ENCODE measurements around the gene SHOC2. TPM values are rescaled to one million over a fixed set of nuclear protein-coding genes. Genes with fewer than 3 reads are reported as not detected.

The SHOC2 gene
- total and polyA plus RNA-seq, 2 of the 4 experiments (the other 2 are of a cell fraction) = 13.4 to 47.5 TPM

- no peak overlapping the region for H2AK5ac ChIP-seq (ENCODE audit: low read depth, low read length)
- peaks cover 5% of the 10 kb centered on the region; the same call in 1 of the 2 replicates for H4K20me1 ChIP-seq (ENCODE audit: insufficient read depth, low read length)
- POLR2A ChIA-PET (ENCODE audit: unreplicated experiment) = no interaction called here
- in situ Hi-C loops (cut with MboI; ENCODE audit: low sequenced_read_pairs) (no loop called here), intact Hi-C loops (cut with micrococcal nuclease) (loop anchor here (5.0 to 10.0 kb wide), 2 partner anchors 72 to 250 kb away; no protein-coding TSS in a partner anchor), dilution Hi-C loops (cut with HindIII; ENCODE audit: low sequenced_read_pairs, unreplicated experiment) (no loop called here)
- H3K4me1 ChIP-seq (ENCODE audit: control insufficient read depth, insufficient read depth, low read length) = peaks cover 1% of the 10 kb centered on the region; the same call in 1 of the 2 replicates
- ATAC-seq (ENCODE audit: low read depth) (no peak), DNase-seq (no peak)
- no peak overlapping the region for H4K91ac ChIP-seq (ENCODE audit: insufficient read depth, low read depth, low read length)
- H3K36me3 ChIP-seq (ENCODE audit: control insufficient read depth, insufficient read depth, low read length) = peaks cover 2% of the 10 kb centered on the region
- no peak overlapping the region for H2BK5ac ChIP-seq (ENCODE audit: low read depth, low read length, poor library complexity, severe bottlenecking)
- no peak overlapping the region for H2AFZ ChIP-seq (replicated peaks; ENCODE audit: low read length, poor library complexity)
- H3K18ac ChIP-seq (ENCODE audit: low read depth, low read length) = no peak overlapping the region
- peaks cover 11 to 26% of the 10 kb centered on the region in 2 experiments for H3K79me1 ChIP-seq (ENCODE audit: low read depth in 1 of 2, low read length in 2 of 2)
- H3K9ac ChIP-seq (ENCODE audit: low read depth, low read length) = no peak overlapping the region
- no peak overlapping the region for H3K56ac ChIP-seq (ENCODE audit: extremely low read depth, insufficient read depth, low read length)
- H3K14ac ChIP-seq (replicated peaks; ENCODE audit: low read depth, low read length) = no peak overlapping the region
- H2BK120ac ChIP-seq (ENCODE audit: low read depth, low read length) = no peak overlapping the region
- H2BK15ac ChIP-seq (ENCODE audit: low read depth, low read length) = no peak overlapping the region
- no peak overlapping the region for H3K4me3 ChIP-seq (ENCODE audit: insufficient read depth, low read depth, low read length)
- H2BK20ac ChIP-seq (ENCODE audit: low read depth, low read length) = no peak overlapping the region
- H2AK9ac ChIP-seq (replicated peaks; ENCODE audit: low read depth, low read length, poor library complexity) = no peak overlapping the region
- no peak for TF ChIP-seq MAFK (IDR thresholded peaks at IDR 0.05; ENCODE audit: low read depth, low read length)
- TF ChIP-seq NFE2L2 (IDR thresholded peaks at IDR 0.05; ENCODE audit: low read depth, low read length) = no peak
- no peak for TF ChIP-seq MAZ (IDR thresholded peaks at IDR 0.05; ENCODE audit: borderline replicate concordance, low read depth, low read length)
- H3K4me2 ChIP-seq (ENCODE audit: low read depth, low read length) = no peak overlapping the region
- no peaks in the 10 kb centered on the region for H3K9me3 ChIP-seq (ENCODE audit: control insufficient read depth, insufficient read depth, low read length)
- no TSS peak for BruUV-seq (replicated peaks)
- H3K9me1 ChIP-seq (ENCODE audit: insufficient read depth, low read length) = peaks cover 4% of the 10 kb centered on the region; the same call in 1 of the 2 replicates
- H3K27me3 ChIP-seq (ENCODE audit: control insufficient read depth, insufficient read depth, low read length) = no peaks in the 10 kb centered on the region
- no peak overlapping the region for H3K27ac ChIP-seq (ENCODE audit: insufficient read depth, low read length)
- WGBS, 2 experiments (ENCODE audit: extremely low coverage in 2 of 2, insufficient read length in 1 of 2) = no CpG with 5 or more reads among the region's 1 CpG
- CTCF ChIA-PET = no interaction called here
- H4K8ac ChIP-seq (ENCODE audit: low read depth in 2 of 2, low read length in 2 of 2) = no peak overlapping the region
- no peak overlapping the region for H3K23ac ChIP-seq (ENCODE audit: low read depth, low read length)
- no peak overlapping the region for H3K4ac ChIP-seq (ENCODE audit: low read depth, low read length)
- H4K5ac ChIP-seq (ENCODE audit: low read depth, low read length) = no peak overlapping the region
Measured at GRCh38 chr10:110994406-110995086, 75.1 kb downstream of the SHOC2 start.

Measured in IMR-90 (cell line).